ENCODE results near the gene HDAC9. TPM values are rescaled to one million over a fixed set of nuclear protein-coding genes. Genes with fewer than 3 reads are reported as not detected.

HDAC9 gene
- total RNA-seq, 2 donors from 2014 or later = 8.3 to 31.9 TPM

- Histone ChIP-seq H3K9me3 (no peaks in the 10 kb centered on the region), H3K27ac (no peak overlapping the region), H3K4me3 (no peak overlapping the region), H3K36me3 (no peaks in the 10 kb centered on the region), H3K27me3 (replicated peaks; ENCODE audit: insufficient read depth) (no peaks in the 10 kb centered on the region), H3K4me1 (replicated peaks) (no peaks in the 10 kb centered on the region)
- TF ChIP-seq POLR2A (IDR thresholded peaks at IDR 0.05) (no peak), CTCF (IDR thresholded peaks at IDR 0.05) (no peak), POLR2AphosphoS5 (IDR thresholded peaks at IDR 0.05) (no peak)
- DNase-seq (ENCODE audit: low spot score) = no peak
- intact Hi-C loops (cut with DNase I) = no loop called here
- 73% methylated on average over 5 of the region's 5 CpGs for WGBS
Observed at GRCh38 chr7:18844735-18845134, 349.2 kb downstream of the HDAC9 start.

GRCh38 chr7:18845700-18846099 lies 350.2 kb downstream of the HDAC9 start:
- TF ChIP-seq POLR2A (IDR thresholded peaks at IDR 0.05) (no peak), CTCF (IDR thresholded peaks at IDR 0.05) (no peak), POLR2AphosphoS5 (IDR thresholded peaks at IDR 0.05) (no peak)
- no peak overlapping the region for H3K27ac ChIP-seq
- no peaks in the 10 kb centered on the region for H3K9me3 ChIP-seq
- H3K36me3 ChIP-seq = no peaks in the 10 kb centered on the region
- no peaks in the 10 kb centered on the region for H3K4me1 ChIP-seq (replicated peaks)
- H3K4me3 ChIP-seq = no peak overlapping the region
- intact Hi-C loops (cut with DNase I) = no loop called here
- 92% methylated on average over 6 of the region's 6 CpGs for WGBS
- no peaks in the 10 kb centered on the region for H3K27me3 ChIP-seq (replicated peaks; ENCODE audit: insufficient read depth)
- no peak for DNase-seq (ENCODE audit: low spot score)

GRCh38 chr7:18846765-18847215 lies 351.2 kb downstream of the HDAC9 start:
- 49% methylated on average over 4 of the region's 4 CpGs for WGBS
- H3K27me3 ChIP-seq (replicated peaks; ENCODE audit: insufficient read depth) = no peaks in the 10 kb centered on the region
- no peak for TF ChIP-seq CTCF (IDR thresholded peaks at IDR 0.05)
- no peak for TF ChIP-seq POLR2AphosphoS5 (IDR thresholded peaks at IDR 0.05)
- no peak for TF ChIP-seq POLR2A (IDR thresholded peaks at IDR 0.05)
- H3K4me1 ChIP-seq (replicated peaks) = no peaks in the 10 kb centered on the region
- no peaks in the 10 kb centered on the region for H3K9me3 ChIP-seq
- DNase-seq (ENCODE audit: low spot score) = no peak
- no peak overlapping the region for H3K4me3 ChIP-seq
- no peak overlapping the region for H3K27ac ChIP-seq
- intact Hi-C loops (cut with DNase I) = no loop called here
- H3K36me3 ChIP-seq = no peaks in the 10 kb centered on the region

GRCh38 chr7:18849130-18849529 lies 353.6 kb downstream of the HDAC9 start:
- no peak for DNase-seq (ENCODE audit: low spot score)
- Histone ChIP-seq H3K36me3 (no peaks in the 10 kb centered on the region), H3K4me1 (replicated peaks) (no peaks in the 10 kb centered on the region), H3K4me3 (no peak overlapping the region), H3K9me3 (no peaks in the 10 kb centered on the region), H3K27ac (no peak overlapping the region), H3K27me3 (replicated peaks; ENCODE audit: insufficient read depth) (no peaks in the 10 kb centered on the region)
- TF ChIP-seq POLR2AphosphoS5 (IDR thresholded peaks at IDR 0.05) (no peak), CTCF (IDR thresholded peaks at IDR 0.05) (no peak)
- intact Hi-C loops (cut with DNase I) = no loop called here
- WGBS = 88% methylated on average over 1 of the region's 1 CpG

GRCh38 chr7:18855796-18856195 lies 360.2 kb downstream of the HDAC9 start:
- intact Hi-C loops (cut with DNase I) = no loop called here
- 92% methylated on average over 4 of the region's 4 CpGs for WGBS
- no peak for DNase-seq (ENCODE audit: low spot score)
- no peaks in the 10 kb centered on the region for H3K4me1 ChIP-seq (replicated peaks)
- no peaks in the 10 kb centered on the region for H3K9me3 ChIP-seq
- H3K27me3 ChIP-seq (replicated peaks; ENCODE audit: insufficient read depth) = no peaks in the 10 kb centered on the region
- no peak overlapping the region for H3K27ac ChIP-seq
- no peaks in the 10 kb centered on the region for H3K36me3 ChIP-seq
- no peak overlapping the region for H3K4me3 ChIP-seq
- TF ChIP-seq POLR2AphosphoS5 (IDR thresholded peaks at IDR 0.05) (no peak), POLR2A (IDR thresholded peaks at IDR 0.05) (no peak), CTCF (IDR thresholded peaks at IDR 0.05) (no peak)

Measured in prostate gland (tissue), 2 donors.